Activated CD8-positive, alpha-beta memory T cell treated with anti-CD3 and anti-CD28 coated beads, Interleukin-2, amount 10 ng/mL, durations not matched to agents 7 days and 5 days (primary cell): ENCODE measurements around the gene CHRNA9. TPM values are rescaled to one million over a fixed set of nuclear protein-coding genes. Genes with fewer than 3 reads are reported as not detected.
"Not testable (repeated sequence)": the region's sequence is repeated elsewhere in the genome, so short reads cannot be mapped to it uniquely, and the experiment has no call there.

Experiments
- ATAC-seq: fragments of 150-1000 bp; cut with Tn5 transposase; one replicate; pipeline ENCODE4 v1.10.0; 2021; ENCODE audit warnings: moderate library complexity
- CTCF ChIA-PET: fragments of 350-600 bp; sonication (Branson Sonifier 250); formaldehyde crosslinking; loops from one replicate; lab custom pipeline; 2021; ENCODE audit warnings: antibody characterized with exemption; lab: Charles Lee
- DNase-seq: peaks from one replicate; pipeline ENCODE4 v3.0.0-alpha.2; 2020
- H3K27ac Mint-ChIP-seq: one replicate; pipeline ENCODE4 v1.8.0; 2021; ENCODE audit warnings: mild to moderate bottlenecking, mixed read lengths
- H3K27me3 Mint-ChIP-seq: one replicate; pipeline ENCODE4 v1.8.0; 2021; ENCODE audit warnings: mixed read lengths
- H3K36me3 Mint-ChIP-seq: one replicate; pipeline ENCODE4 v1.8.0; 2021; ENCODE audit warnings: mild to moderate bottlenecking, mixed read lengths
- H3K4me1 Mint-ChIP-seq: one replicate; pipeline ENCODE4 v1.8.0; 2021; ENCODE audit warnings: mixed read lengths
- H3K4me3 Mint-ChIP-seq: one replicate; pipeline ENCODE4 v1.8.0; 2021; ENCODE audit warnings: mild to moderate bottlenecking, moderate library complexity, mixed read lengths
- H3K9me3 Mint-ChIP-seq: one replicate; pipeline ENCODE4 v1.8.0; 2022; ENCODE audit warnings: low read depth, mixed read lengths
- total RNA-seq, 2 experiments: library from RNA; stranded (reverse); gene quantifications; one replicate each; pipeline ENCODE4 v1.2.3, GENCODE V29; 2021

CHRNA9 gene, protein sequence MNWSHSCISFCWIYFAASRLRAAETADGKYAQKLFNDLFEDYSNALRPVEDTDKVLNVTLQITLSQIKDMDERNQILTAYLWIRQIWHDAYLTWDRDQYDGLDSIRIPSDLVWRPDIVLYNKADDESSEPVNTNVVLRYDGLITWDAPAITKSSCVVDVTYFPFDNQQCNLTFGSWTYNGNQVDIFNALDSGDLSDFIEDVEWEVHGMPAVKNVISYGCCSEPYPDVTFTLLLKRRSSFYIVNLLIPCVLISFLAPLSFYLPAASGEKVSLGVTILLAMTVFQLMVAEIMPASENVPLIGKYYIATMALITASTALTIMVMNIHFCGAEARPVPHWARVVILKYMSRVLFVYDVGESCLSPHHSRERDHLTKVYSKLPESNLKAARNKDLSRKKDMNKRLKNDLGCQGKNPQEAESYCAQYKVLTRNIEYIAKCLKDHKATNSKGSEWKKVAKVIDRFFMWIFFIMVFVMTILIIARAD
- total RNA-seq: under 1 TPM in 1 of 2 experiments, not detected in 1; 0.18 TPM

DNA sequence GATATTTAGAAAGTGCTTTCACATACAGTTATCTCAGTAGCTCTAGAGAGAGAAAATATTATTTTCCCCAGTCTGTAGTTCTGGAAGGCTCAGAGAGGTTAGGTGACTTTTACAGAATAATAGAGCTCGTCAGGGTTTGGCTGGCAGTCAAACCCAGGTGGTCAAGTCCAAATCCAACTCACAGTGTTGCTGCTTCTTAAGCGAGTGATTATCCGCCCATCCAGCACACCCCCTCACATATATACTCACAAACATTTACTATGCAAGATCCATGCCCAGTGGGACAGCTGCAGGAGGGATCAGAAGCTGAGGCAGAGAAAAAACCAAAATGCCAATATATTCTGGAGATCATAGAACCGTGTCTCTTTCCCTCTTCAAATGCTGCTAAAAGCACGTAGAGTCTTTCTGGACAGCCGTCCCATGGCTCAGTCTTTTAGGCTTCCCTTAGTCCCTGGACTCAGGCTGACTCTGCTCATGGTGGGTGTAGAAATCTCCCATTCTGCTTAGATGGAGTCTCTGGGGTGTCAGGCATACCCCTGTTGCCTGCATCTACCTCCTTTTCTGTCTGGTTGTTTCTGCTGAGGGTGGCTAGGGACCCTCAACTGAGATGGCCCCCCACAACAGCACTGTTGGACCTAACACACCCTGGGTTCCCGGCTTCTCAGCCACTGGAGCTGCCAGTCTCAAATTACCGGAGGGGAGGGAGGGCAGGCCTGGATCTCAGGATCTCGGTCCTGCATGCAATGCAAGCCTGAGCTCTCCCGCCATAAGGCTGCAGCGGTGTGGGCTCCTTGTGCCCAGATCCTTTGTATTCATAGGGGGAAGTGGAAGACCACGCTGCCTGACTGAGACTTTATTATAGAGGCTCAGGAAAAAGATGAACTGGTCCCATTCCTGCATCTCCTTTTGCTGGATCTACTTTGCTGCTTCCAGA is at the start of gene CHRNA9:
Gene CHRNA9, plus strand, starts transcription at position 743 of the 934 bp plus-strand sequence. Its CDS starts 135 bp downstream, at position 878.
- H3K27me3 Mint-ChIP-seq: peaks cover 12% of the 10 kb centered on the region
- H3K4me1 Mint-ChIP-seq: peaks cover 4% of the 10 kb centered on the region
- H3K9me3 Mint-ChIP-seq: no peaks in the 10 kb centered on the region
- H3K27ac Mint-ChIP-seq: no peak within 1 kb of the TSS
- no peak for ATAC-seq
- no peak within 1 kb of the TSS for H3K4me3 Mint-ChIP-seq
- no peaks in the 10 kb centered on the region for H3K36me3 Mint-ChIP-seq
- CTCF ChIA-PET: interaction anchor here (2.8 kb wide), 1 partner anchor 9 kb away, joined by 10 read pairs; no protein-coding TSS in a partner anchor
- no peak for DNase-seq

DNA sequence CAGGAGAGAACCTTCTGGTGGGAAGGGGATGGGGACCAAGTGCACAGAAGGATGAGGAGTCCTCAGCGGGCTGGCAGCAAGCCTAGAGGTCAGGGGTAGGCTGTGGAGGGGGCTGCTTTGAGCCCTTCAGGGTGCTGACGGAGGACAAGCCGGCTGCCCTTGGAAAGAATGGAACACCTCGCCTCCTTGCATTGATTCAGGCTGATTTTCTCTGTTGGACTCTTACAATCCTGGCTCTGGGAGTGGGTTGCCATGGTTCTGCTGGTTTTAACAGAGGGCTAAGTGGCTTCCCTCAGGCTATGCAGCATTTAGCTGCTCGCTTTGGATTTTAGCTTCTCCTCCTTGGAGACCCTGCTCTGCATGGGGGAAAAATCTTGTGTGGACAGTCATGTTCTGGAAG is 49.4 kb upstream of the CHRNA9 start:
- H3K36me3 Mint-ChIP-seq: peaks cover 13% of the 10 kb centered on the region
- H3K9me3 Mint-ChIP-seq: no peaks in the 10 kb centered on the region
- DNase-seq (no peak), ATAC-seq (no peak)
- H3K27me3 Mint-ChIP-seq: no peaks in the 10 kb centered on the region
- H3K4me1 Mint-ChIP-seq: peaks cover 53% of the 10 kb centered on the region
- CTCF ChIA-PET: interaction anchor here (1.0 to 1.3 kb wide), 2 partner anchors 12 to 16 kb away, joined by 3 to 4 read pairs; no protein-coding TSS in a partner anchor
- peak overlapping the region; percentile 23 for H3K27ac Mint-ChIP-seq
- no peak overlapping the region for H3K4me3 Mint-ChIP-seq

DNA sequence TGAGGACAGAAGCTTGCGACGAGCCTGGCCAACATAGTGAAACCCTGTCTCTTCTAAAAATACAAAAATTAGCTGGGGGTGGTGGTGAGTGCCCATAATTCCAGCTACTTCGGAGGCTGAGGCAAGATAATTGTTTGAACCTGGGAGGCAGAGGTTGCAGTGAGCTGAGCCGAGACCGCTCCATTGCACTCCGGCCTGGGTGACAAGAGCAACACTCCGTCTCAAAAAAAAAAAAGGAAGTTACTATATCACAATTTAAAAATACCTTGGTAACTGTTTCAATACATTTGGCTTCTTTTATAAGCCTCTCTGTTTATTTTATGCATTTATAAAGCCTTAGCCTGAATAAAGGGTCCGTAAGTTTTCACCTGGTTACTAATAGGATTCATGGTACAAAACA is 46.6 kb upstream of the CHRNA9 start:
- Mint-ChIP-seq H3K27ac (no peak overlapping the region), H3K4me3 (no peak overlapping the region), H3K36me3 (peaks cover 5% of the 10 kb centered on the region), H3K4me1 (peaks cover 46% of the 10 kb centered on the region), H3K27me3 (no peaks in the 10 kb centered on the region), H3K9me3 (no peaks in the 10 kb centered on the region)
- ATAC-seq (no peak), DNase-seq (no peak)
- CTCF ChIA-PET: interaction anchor here (1.1 to 1.3 kb wide), 2 partner anchors 17 to 21 kb away, joined by 4 read pairs; no protein-coding TSS in a partner anchor

DNA sequence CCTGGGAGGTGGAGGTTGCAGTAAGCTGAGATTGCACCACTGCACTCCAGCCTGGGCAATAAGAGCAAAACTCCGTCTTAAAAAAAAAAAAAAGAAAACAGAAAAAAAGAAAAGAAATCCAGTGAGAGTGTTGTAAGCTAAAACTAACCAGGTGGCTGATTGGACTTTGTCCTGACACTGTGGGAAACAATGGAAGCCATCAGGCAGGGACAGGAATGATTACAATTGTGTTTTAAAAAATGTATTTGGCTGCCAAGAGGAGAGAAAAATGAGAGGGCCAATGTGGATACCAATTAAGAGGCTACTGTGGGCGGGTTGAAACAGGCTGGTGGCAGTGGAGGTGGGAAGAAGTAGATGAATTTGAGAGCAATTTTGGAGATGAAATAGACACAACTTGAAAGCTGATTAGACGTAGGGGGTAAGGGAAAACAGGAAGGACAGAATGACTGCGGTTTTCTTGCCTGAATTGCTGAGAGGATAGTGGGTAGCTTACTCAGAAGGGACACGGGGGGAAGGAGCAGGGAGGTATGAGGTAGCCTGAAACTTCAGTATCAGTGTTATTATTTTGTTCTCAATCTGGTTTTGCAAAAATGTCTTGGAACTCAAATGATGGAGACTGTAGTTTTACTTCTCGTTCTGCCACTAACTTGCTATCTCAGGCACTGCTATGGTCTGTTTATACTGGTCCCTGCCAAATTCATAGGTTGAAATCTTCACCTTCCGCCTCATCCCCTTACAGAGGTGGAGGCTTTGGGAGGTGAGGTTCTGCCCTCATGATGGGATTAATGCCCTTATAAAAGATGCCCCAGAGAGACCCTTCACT is 45.6 kb upstream of the CHRNA9 start:
- H3K4me3 Mint-ChIP-seq: peak overlapping the region; percentile 13
- peak; percentile 49 for ATAC-seq
- H3K27ac Mint-ChIP-seq: peak overlapping the region; percentile 74
- H3K4me1 Mint-ChIP-seq: peaks cover 36% of the 10 kb centered on the region
- CTCF ChIA-PET: interaction anchor here (0.7 to 1.8 kb wide), 10 partner anchors 9 to 36 kb away, joined by 3 to 6 read pairs (median 4); no protein-coding TSS in a partner anchor
- no peaks in the 10 kb centered on the region for H3K27me3 Mint-ChIP-seq
- H3K36me3 Mint-ChIP-seq: peaks cover 3% of the 10 kb centered on the region
- no peak for DNase-seq
- no peaks in the 10 kb centered on the region for H3K9me3 Mint-ChIP-seq

DNA sequence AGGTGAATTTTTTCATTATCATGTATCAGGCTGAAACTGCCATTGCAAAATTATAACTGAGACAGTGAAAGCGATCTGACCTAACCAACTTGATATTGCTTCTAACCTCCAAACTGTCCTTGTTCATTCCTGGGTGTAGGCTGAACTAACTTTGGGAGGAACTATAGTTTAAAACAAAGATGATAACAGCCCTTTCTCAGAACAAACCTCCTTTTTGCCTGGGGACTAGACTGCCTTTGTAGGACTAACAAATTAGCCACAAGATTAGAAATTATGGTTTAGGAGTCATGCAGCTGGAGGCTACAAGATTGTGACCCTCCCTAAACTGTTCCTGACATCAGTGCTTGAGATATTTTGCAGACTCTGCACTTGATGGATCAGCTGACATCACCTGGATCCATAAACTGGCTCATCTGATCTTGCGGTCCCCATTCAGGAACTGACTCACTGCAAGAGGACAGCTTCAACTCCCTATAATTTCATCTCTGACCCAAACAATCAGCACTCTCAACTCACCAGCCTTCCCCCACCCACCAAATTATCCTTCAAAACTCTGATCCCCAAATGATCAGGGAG is 44.4 kb upstream of the CHRNA9 start:
- DNase-seq, H3K4me3 Mint-ChIP-seq, H3K27me3 Mint-ChIP-seq, H3K9me3 Mint-ChIP-seq, H3K36me3 Mint-ChIP-seq: not testable (repeated sequence)
- CTCF ChIA-PET: interaction anchor here (0.8 to 1.8 kb wide), 9 partner anchors 12 to 37 kb away, joined by 3 to 6 read pairs (median 4); no protein-coding TSS in a partner anchor
- Mint-ChIP-seq H3K4me1 (peaks cover 34% of the 10 kb centered on the region), H3K27ac (peak overlapping the region; percentile 14)
- ATAC-seq: peak; percentile 53

DNA sequence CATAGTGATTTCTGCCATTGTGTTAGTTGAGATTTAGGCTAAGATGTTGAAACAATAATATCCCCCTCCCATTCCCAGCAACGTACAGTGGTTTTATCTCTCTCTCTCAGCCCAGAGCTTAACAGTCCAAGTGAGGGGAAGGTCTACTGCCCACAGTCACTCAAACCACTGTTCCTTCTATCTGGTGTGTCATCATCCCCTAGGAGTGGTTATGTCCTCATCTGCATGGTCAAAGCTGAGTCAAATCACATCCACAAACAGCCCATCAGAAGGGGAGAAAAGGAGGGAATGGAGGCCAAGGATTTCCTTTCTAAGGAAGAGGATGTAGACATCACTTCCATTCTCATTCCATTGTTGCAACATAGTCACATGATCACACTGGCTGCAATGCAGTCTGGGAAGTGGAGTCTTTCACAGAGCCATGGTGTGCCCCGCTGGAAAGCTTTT is 42.8 kb upstream of the CHRNA9 start:
- Mint-ChIP-seq H3K36me3 (peaks cover 6% of the 10 kb centered on the region), H3K27me3 (no peaks in the 10 kb centered on the region), H3K4me3 (no peak overlapping the region), H3K27ac (no peak overlapping the region), H3K4me1 (peaks cover 39% of the 10 kb centered on the region), H3K9me3 (no peaks in the 10 kb centered on the region)
- DNase-seq (no peak), ATAC-seq (no peak)
- CTCF ChIA-PET: interaction anchor here (1.4 to 2.1 kb wide), 2 partner anchors 8 to 12 kb away, joined by 4 to 7 read pairs; no protein-coding TSS in a partner anchor

DNA sequence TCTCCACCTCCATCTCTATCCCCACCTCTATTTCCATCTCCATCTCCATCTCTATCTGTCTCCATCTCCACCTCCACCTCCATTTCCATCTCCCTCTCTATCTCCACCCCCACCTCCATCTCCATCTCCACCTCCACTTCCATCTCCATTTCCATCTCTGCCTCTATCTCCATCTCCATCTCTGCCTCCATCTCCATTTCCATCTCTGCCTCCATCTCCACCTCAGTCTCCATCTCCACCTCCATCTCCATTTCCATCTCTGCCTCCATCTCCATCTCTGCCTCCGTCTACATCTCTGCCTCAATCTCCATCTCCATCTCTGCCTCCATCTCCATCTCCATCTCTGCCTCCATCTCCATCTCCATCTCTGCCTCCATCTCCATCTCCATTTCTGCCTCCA is 40.8 kb upstream of the CHRNA9 start:
- peaks cover 6% of the 10 kb centered on the region for H3K36me3 Mint-ChIP-seq
- H3K27me3 Mint-ChIP-seq: no peaks in the 10 kb centered on the region
- ATAC-seq: no peak
- H3K4me3 Mint-ChIP-seq: no peak overlapping the region
- no peaks in the 10 kb centered on the region for H3K9me3 Mint-ChIP-seq
- H3K27ac Mint-ChIP-seq: no peak overlapping the region
- CTCF ChIA-PET: no interaction called here
- peaks cover 50% of the 10 kb centered on the region for H3K4me1 Mint-ChIP-seq
- no peak for DNase-seq

DNA sequence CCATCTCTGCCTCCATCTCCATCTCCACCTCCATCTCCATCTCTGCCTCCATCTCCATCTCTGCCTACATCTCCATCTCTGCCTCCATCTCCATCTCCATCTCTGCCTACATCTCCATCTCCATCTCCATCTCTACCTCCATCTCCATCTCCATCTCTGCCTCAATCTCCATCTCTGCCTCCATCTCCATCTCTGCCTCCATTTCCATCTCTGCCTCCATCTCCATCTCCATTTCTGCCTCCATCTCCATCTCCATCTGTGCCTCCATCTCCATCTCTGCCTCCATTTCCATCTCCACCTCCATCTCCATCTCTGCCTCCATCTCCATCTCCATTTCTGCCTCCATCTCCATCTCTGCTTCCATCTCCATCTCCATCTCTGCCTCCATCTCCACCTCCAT is 40.1 kb upstream of the CHRNA9 start:
- CTCF ChIA-PET, DNase-seq, H3K9me3 Mint-ChIP-seq, H3K27me3 Mint-ChIP-seq, H3K27ac Mint-ChIP-seq, H3K36me3 Mint-ChIP-seq, ATAC-seq, H3K4me3 Mint-ChIP-seq: not testable (repeated sequence)
- peaks cover 49% of the 10 kb centered on the region for H3K4me1 Mint-ChIP-seq

DNA sequence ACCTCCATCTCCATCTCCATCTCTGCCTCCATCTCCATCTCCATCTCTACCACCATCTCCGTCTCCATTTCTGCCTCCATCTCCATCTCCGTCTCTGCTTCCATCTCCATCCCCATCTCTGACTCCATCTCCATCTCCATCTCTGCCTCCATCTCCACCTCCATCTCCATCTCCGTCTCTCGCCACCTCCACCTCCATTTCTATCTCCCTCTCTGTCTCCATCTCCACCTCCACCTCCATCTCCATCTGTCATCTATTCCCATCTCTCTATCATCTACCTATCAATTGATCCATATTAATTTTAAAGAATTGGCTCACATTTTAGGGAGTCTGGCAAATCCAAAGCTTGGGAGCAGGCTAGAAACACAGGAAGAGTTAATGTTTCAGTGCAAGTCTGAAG is 39.6 kb upstream of the CHRNA9 start:
- Mint-ChIP-seq H3K27me3 (no peaks in the 10 kb centered on the region), H3K9me3 (no peaks in the 10 kb centered on the region), H3K4me1 (peaks cover 49% of the 10 kb centered on the region), H3K27ac (no peak overlapping the region), H3K4me3 (no peak overlapping the region), H3K36me3 (peaks cover 6% of the 10 kb centered on the region)
- no peak for DNase-seq
- no peak for ATAC-seq
- CTCF ChIA-PET: no interaction called here

DNA sequence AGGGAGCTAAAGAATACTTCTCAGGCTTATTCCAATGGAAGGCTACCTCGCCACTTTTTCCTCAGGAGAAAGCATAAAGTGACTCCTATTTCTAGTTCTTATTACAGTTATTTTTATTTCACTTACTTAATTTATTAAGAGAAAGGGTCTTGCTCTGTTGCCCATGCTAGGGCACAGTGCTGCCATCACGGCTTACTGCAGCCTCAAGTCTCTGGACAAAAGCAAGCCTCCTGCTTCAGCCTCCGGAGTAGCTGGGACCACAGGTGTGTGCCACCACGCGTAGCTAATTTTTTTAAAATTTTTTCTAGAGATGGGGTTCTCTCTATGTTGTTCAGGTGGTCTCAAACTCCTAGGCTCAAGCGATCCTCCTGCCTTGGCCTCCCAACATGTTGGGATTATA is 36.0 kb upstream of the CHRNA9 start:
- peaks cover 5% of the 10 kb centered on the region for H3K36me3 Mint-ChIP-seq
- H3K27ac Mint-ChIP-seq: no peak overlapping the region
- no peaks in the 10 kb centered on the region for H3K9me3 Mint-ChIP-seq
- no peak for ATAC-seq
- peaks cover 60% of the 10 kb centered on the region for H3K4me1 Mint-ChIP-seq
- no peak for DNase-seq
- no peak overlapping the region for H3K4me3 Mint-ChIP-seq
- CTCF ChIA-PET: interaction anchor here (0.7 to 0.8 kb wide), 3 partner anchors 9 to 73 kb away, joined by 3 read pairs; no protein-coding TSS in a partner anchor
- H3K27me3 Mint-ChIP-seq: no peaks in the 10 kb centered on the region

DNA sequence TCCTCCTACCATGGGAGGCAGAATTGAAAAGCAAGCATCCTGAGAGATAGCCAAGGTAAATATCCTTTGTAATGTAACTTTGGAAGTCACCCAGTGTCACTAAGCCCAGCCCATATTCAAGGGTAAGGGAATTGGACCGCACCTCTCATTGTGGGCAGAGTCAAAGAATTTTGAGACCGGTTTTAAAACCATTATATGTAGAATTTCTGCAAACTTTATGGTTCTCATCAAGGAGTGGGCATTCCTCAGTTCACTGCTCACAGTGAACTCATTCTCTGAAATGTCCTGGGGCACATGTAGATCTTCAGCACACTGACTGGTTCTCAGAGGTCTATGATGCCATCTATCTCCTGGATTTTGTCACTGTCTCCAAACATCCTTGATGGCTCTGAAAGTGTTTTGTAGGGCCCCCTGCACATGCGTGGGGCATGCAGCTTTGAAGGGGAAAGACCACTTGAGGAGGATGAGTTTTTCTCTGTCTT is 35.3 kb upstream of the CHRNA9 start:
- Mint-ChIP-seq H3K27me3 (no peaks in the 10 kb centered on the region), H3K9me3 (no peaks in the 10 kb centered on the region)
- ATAC-seq: no peak

More for the DNA sequence above, 35.3 kb upstream of the CHRNA9 start:
- CTCF ChIA-PET: interaction anchor here (2.0 to 2.3 kb wide), 3 partner anchors 10 to 17 kb away, joined by 6 to 10 read pairs (median 9); no protein-coding TSS in a partner anchor
- Mint-ChIP-seq H3K4me3 (no peak overlapping the region), H3K36me3 (peaks cover 11% of the 10 kb centered on the region), H3K27ac (peak overlapping the region; percentile 91), H3K4me1 (peaks cover 66% of the 10 kb centered on the region)
- DNase-seq: no peak
